Muscle layer of colon (tissue), 2 donors: ENCODE measurements around the gene ECM2.

Experiments used
- H3K27ac ChIP-seq: one replicate; pipeline ENCODE4 v1.7.0; 2013; ENCODE audit warnings: low read depth, mild to moderate bottlenecking, low read length, moderate library complexity
- H3K27me3 ChIP-seq, 2 donors: one replicate each; pipeline ENCODE4 v1.7.0; 2013; ENCODE audit warnings: low read length in 2 of 2, mild to moderate bottlenecking in 2 of 2; ENCODE audit not compliant: insufficient read depth in 2 of 2, control insufficient read depth in 1 of 2
- H3K36me3 ChIP-seq: one replicate; pipeline ENCODE4 v1.7.0; 2013; ENCODE audit warnings: mild to moderate bottlenecking, low read length; ENCODE audit not compliant: insufficient read depth
- H3K4me1 ChIP-seq: one replicate; pipeline ENCODE4 v1.7.0; 2013; ENCODE audit warnings: mild to moderate bottlenecking, low read length; ENCODE audit not compliant: insufficient read depth
- H3K4me3 ChIP-seq, 2 donors: one replicate each; pipeline ENCODE4 v1.7.0; 2013; ENCODE audit warnings: low read length in 2 of 2, low read depth in 1 of 2, mild to moderate bottlenecking in 1 of 2, moderate library complexity in 1 of 2
- H3K9ac ChIP-seq: one replicate; pipeline ENCODE4 v1.7.0; 2013; ENCODE audit warnings: low read length
- H3K9me3 ChIP-seq: one replicate; pipeline ENCODE4 v1.7.0; 2013; ENCODE audit warnings: mild to moderate bottlenecking, low read length
- donor health status: abdominal sarcoma.
- donor health status: Adenocarcinoma of cecum.

The ECM2 gene

DNA sequence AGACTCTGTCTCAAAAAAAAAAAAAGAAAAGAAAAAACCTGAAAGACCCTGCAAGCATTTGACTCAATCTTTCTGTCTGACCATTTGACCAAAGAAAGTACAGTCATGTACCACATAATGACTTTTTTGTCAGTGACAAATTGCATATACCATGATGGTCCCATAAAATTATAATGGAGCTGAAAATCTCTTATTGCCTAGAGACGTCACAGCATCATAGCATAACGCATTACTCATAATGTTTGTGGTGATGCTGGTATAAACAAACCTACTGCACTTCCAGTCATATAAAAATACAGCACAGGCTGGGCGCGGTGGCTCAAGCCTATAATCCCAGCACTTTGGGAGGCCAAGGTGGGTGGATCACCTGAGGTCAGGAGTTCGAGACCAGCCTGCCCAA lies 10.5 kb downstream of the ECM2 start:
- H3K27me3 ChIP-seq = no peaks in the 10 kb centered on the region
- no peaks in the 10 kb centered on the region for H3K36me3 ChIP-seq
- no peaks in the 10 kb centered on the region for H3K4me1 ChIP-seq
- H3K9ac ChIP-seq = no peak overlapping the region
- no peak overlapping the region for H3K27ac ChIP-seq
- H3K4me3 ChIP-seq = no peak overlapping the region
- H3K9me3 ChIP-seq = no peaks in the 10 kb centered on the region

DNA sequence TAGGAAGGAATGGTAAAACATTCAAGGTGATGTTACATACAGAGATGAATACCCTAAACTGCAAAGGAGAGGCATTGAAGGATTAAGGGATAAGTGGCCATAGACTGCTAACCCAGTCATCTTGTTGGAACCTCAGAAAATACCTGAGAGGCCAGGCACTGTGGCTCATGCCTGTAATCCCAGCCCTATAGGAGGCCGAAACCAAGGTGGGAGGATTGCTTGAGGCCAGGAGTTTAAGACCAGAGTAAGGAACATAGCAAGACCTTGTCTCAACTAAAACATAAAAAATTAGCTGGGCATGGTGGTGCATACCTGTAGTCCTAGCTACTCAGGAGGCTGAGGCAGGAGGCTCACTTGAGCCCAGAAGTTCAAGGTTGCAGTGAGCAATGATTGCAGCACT lies 10.9 kb downstream of the ECM2 start:
- Histone ChIP-seq H3K4me3 (no peak overlapping the region), H3K4me1 (no peaks in the 10 kb centered on the region), H3K9me3 (no peaks in the 10 kb centered on the region), H3K9ac (no peak overlapping the region), H3K27ac (no peak overlapping the region), H3K27me3 (no peaks in the 10 kb centered on the region), H3K36me3 (no peaks in the 10 kb centered on the region)

DNA sequence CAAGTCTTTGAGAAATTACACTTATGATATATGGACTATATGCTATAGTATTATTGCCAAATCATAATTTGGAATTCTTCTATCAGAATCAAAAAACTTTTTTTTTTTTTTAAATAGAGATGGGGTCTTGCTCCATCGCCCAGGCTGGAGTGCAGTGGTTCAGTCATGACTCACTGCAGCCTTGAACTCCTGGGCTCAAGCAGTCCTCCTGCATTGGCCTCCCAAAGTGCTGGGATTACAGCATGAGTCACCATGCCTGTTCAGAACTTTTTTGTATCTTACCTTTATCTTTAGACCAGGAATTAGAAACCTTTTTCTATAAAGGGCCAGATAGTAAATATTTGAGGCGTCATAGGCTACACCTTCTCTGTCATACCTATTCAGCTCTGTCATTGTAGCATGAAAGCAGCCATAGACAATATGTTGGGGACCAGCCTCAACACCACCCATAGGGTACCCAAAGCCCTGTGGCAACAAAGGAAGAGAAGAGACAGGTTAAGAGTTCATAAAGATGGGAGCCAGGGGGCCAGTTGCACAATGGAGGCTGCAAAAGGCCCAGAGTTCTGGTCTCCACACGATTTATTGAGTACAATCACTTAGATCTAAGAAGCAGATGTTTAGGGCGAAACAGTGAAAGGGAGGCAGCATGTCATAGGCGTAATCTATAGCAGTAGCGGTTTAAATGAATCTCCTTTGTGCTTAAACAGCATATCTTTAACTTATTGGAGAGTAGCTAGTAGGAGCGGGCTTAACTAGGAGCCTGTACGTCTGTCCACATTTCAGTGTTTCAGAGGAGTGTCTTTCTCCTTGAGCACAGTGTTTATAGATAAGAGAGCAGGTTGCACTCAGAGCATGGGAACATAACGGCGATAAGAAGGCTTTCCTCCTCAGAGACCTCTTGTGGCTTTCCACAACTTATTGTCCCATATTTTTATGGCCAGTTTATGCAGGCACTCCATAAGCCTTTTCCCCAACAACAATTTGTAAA lies 12.5 kb downstream of the ECM2 start:
- Histone ChIP-seq H3K36me3 (no peaks in the 10 kb centered on the region), H3K4me1 (no peaks in the 10 kb centered on the region), H3K27me3 (no peaks in the 10 kb centered on the region), H3K4me3 (no peak overlapping the region), H3K27ac (no peak overlapping the region), H3K9ac (no peak overlapping the region), H3K9me3 (no peaks in the 10 kb centered on the region)

- Histone ChIP-seq H3K27me3 (no peaks in the 10 kb centered on the region), H3K9me3 (no peaks in the 10 kb centered on the region), H3K36me3 (no peaks in the 10 kb centered on the region), H3K27ac (no peak overlapping the region), H3K4me1 (no peaks in the 10 kb centered on the region), H3K4me3 (no peak overlapping the region), H3K9ac (no peak overlapping the region)
Measured at GRCh38 chr9:92520837-92521236, 15.0 kb downstream of the ECM2 start.

DNA sequence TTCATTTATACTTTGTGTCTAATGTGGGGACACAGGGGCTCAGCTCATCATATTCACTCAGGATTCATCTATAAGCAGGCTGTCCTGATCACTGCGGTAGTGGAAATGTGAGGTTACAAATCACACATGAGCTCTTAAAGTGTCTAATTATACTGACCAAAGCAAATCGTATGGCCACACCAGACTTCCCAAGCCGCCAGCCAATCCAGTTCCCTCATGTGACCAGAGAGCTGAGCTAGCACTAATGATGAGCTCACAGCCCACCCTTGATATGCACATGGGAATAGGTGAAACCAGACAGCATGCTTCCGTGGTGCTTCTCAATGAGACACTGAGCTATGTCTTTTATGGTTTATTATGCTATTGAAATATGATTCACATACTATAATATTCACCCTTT lies 17.6 kb downstream of the ECM2 start:
- no peak overlapping the region for H3K4me3 ChIP-seq
- H3K9me3 ChIP-seq = no peaks in the 10 kb centered on the region
- H3K27ac ChIP-seq = no peak overlapping the region
- H3K27me3 ChIP-seq = no peaks in the 10 kb centered on the region
- H3K4me1 ChIP-seq = peaks cover 4% of the 10 kb centered on the region
- no peak overlapping the region for H3K9ac ChIP-seq
- peaks cover 3% of the 10 kb centered on the region for H3K36me3 ChIP-seq

GRCh38 chr9:92517046-92517445 lies 18.7 kb downstream of the ECM2 start:
- H3K9ac ChIP-seq = no peak overlapping the region
- H3K36me3 ChIP-seq = peaks cover 6% of the 10 kb centered on the region
- peaks cover 16% of the 10 kb centered on the region for H3K4me1 ChIP-seq
- H3K4me3 ChIP-seq = no peak overlapping the region
- H3K27ac ChIP-seq = no peak overlapping the region
- no peaks in the 10 kb centered on the region for H3K9me3 ChIP-seq
- H3K27me3 ChIP-seq = no peaks in the 10 kb centered on the region

DNA sequence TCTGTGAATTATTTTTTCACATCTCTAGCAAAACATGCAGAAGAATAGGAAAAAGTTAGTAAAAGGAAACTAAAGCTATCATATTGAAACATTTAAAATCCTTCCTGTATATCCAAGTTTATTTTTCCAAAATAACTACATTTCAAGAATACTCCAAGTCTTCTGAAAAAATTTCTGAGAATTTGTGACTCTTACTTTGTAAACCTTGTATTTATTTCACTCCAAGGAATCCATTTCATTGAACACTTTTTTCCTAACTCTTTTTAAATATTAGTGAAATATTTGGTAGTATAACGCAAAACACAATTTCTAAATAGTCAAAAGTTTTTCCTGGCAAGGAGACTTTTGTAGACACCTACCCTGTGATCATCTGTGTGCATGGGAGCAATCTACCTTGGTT lies 19.3 kb downstream of the ECM2 start:
- Histone ChIP-seq H3K27ac (no peak overlapping the region), H3K9me3 (no peaks in the 10 kb centered on the region), H3K9ac (no peak overlapping the region), H3K4me3 (no peak overlapping the region), H3K4me1 (peaks cover 21% of the 10 kb centered on the region), H3K36me3 (peaks cover 6% of the 10 kb centered on the region), H3K27me3 (no peaks in the 10 kb centered on the region)

DNA sequence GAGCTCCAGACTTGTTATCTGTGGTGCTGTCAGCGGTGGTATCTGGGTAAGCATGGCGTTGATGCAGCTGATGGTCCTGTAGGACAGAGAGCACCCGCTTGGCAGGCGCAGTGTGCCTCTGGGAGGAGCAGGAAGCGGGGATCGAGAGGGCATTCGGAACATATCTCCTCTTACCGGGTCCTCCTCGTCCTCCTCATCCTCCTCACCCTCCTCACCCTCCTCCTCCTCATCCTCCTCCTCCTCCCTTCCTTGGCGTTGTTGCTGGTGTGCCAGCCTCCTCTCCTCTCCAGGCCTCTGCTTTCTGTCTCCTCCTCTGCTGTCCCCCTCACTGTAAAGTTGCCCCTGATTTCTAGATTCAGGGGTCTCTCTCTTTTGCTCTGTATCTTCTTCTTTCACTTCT lies 21.2 kb downstream of the ECM2 start:
- no peak overlapping the region for H3K4me3 ChIP-seq
- H3K4me1 ChIP-seq = peaks cover 22% of the 10 kb centered on the region
- H3K9ac ChIP-seq = no peak overlapping the region
- H3K27me3 ChIP-seq = no peaks in the 10 kb centered on the region
- no peak overlapping the region for H3K27ac ChIP-seq
- no peaks in the 10 kb centered on the region for H3K9me3 ChIP-seq
- peaks cover 6% of the 10 kb centered on the region for H3K36me3 ChIP-seq

DNA sequence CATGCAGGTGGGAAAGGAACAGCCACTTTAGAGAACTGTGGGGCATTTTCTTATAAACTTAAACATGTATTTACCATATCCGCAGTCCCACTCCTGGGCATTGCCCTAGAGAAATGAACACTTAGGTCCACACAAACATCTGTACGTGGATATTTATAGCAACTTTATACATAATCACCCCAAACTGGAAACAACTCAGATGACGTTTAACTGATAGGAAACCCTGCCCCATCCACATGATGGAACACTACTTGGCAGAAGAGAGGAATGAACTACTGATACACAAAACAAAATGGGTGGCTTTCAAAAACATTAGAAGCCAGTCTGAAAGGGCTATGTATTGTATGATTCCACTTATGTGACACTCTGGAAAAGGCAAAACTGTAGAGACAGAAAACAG lies 22.4 kb downstream of the ECM2 start:
- Histone ChIP-seq H3K27ac (no peak overlapping the region), H3K9ac (no peak overlapping the region), H3K4me1 (peaks cover 24% of the 10 kb centered on the region), H3K27me3 (no peaks in the 10 kb centered on the region), H3K4me3 (no peak overlapping the region), H3K9me3 (no peaks in the 10 kb centered on the region), H3K36me3 (peaks cover 6% of the 10 kb centered on the region)

GRCh38 chr9:92512622-92513021 lies 23.2 kb downstream of the ECM2 start:
- no peak overlapping the region for H3K27ac ChIP-seq
- peaks cover 32% of the 10 kb centered on the region for H3K4me1 ChIP-seq
- H3K9me3 ChIP-seq = no peaks in the 10 kb centered on the region
- no peaks in the 10 kb centered on the region for H3K27me3 ChIP-seq
- peaks cover 6% of the 10 kb centered on the region for H3K36me3 ChIP-seq
- H3K4me3 ChIP-seq = no peak overlapping the region
- H3K9ac ChIP-seq = no peak overlapping the region

GRCh38 chr9:92510747-92511146 lies 25.0 kb downstream of the ECM2 start:
- Histone ChIP-seq H3K9me3 (no peaks in the 10 kb centered on the region), H3K4me1 (peaks cover 49% of the 10 kb centered on the region), H3K9ac (no peak overlapping the region), H3K36me3 (peaks cover 6% of the 10 kb centered on the region), H3K4me3 (no peak overlapping the region), H3K27ac (no peak overlapping the region), H3K27me3 (no peaks in the 10 kb centered on the region)

DNA sequence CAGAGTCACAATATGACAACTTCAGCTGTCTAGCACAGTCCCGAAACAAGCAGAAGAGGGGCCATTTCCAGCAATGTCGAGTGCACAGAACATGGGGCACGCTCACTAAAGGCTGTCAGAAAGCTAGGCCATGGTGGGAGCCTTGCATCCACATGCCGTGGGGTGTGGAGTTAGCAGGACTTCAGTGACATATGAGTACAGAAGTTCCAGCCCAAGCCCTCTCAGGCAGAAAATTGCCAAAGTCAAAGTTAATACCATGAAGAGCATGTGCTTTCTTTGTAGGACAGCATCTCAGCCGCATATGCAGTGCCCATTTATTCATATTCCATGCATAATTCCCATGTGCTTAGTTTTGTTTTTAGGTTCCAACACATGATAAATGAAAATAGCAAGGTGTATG lies 26.7 kb downstream of the ECM2 start:
- peaks cover 6% of the 10 kb centered on the region for H3K36me3 ChIP-seq
- no peaks in the 10 kb centered on the region for H3K27me3 ChIP-seq
- H3K9ac ChIP-seq = no peak overlapping the region
- no peaks in the 10 kb centered on the region for H3K9me3 ChIP-seq
- H3K4me3 ChIP-seq = no peak overlapping the region
- no peak overlapping the region for H3K27ac ChIP-seq
- peaks cover 65% of the 10 kb centered on the region for H3K4me1 ChIP-seq
